H1 (cell line): ENCODE results near the gene EPX. TPM values are rescaled to one million over a fixed set of nuclear protein-coding genes. Genes with fewer than 3 reads are reported as not detected.

Source experiments
- ATF3 ChIP-seq: IDR thresholded peaks from 2 replicates; pipeline ENCODE4 v1.6.1; 2011; ENCODE audit warnings: low read depth, mild to moderate bottlenecking, low read length; ENCODE audit not compliant: insufficient read depth
- CHD1 ChIP-seq: IDR thresholded peaks from 2 replicates; pipeline ENCODE4 v1.6.1; 2012; ENCODE audit warnings: low read depth, low read length, improper control_type of control experiment
- FOSL1 ChIP-seq: IDR thresholded peaks from 2 replicates; pipeline ENCODE4 v1.6.1; 2011; ENCODE audit warnings: mild to moderate bottlenecking, low read depth, low read length, moderate library complexity; ENCODE audit not compliant: insufficient read depth
- KDM4A ChIP-seq: IDR thresholded peaks from one replicate; pipeline ENCODE4 v1.7.1; 2012; ENCODE audit warnings: low read depth, mild to moderate bottlenecking, moderate library complexity, low read length, inconsistent platforms; ENCODE audit not compliant: severe bottlenecking
- polyA plus RNA-seq, 7 experiments: library from polyadenylated mRNA; depleted of rRNA in 3 of 7; stranded (reverse) in 5 of 7; unstranded in 2 of 7; fragments of >200 nt in 5 of 7; fragments of 200-250 nt in 2 of 7; gene quantifications; 1 replicate in 5 of 7; 2 replicates in 1 of 7; 4 replicates in 1 of 7; pipeline versions ENCODE4 v1.2.1 to v1.2.3, GENCODE V29; 2011 to 2013; ENCODE audit warnings: missing spikeins in 2 of 7, mixed read lengths in 2 of 7
- total RNA-seq: library from RNA; stranded (reverse); fragmentation: NEBNext Ultra II Directional; extraction: Animal tissue kit (Norgen Biotek cat#: 25700); gene quantifications from 2 replicates; pipeline ENCODE4 v1.2.1, GENCODE V29; 2021

EPX gene
- total and polyA plus RNA-seq, 2 of the 8 experiments (the other 6 are each of a cell fraction or from before 2014, with no cell fraction given) = not detected

DNA sequence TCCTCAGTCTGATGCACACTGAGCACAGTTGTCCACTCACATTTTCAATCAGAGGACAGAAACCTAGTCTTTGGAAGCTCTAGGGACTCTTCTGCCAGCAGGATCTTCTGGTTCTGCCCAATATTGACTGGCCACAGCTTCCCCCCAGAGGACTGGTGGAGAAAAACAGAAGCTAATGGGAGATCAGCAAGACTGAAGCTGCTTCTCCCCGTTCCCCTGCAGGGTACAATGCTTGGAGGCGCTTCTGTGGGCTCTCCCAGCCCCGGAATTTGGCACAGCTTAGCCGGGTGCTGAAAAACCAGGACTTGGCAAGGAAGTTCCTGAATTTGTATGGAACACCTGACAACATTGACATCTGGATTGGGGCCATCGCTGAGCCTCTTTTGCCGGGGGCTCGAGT is 10.3 kb downstream of the EPX start (continued):
- TF ChIP-seq ATF3 (no peak), CHD1 (no peak), FOSL1 (no peak), KDM4A (no peak)
